HCT116 (cell line): ENCODE results near the gene MCC. TPM values are rescaled to one million over a fixed set of nuclear protein-coding genes. Genes with fewer than 3 reads are reported as not detected.

Experiments used
- ATAC-seq: fragments of 200-7000 bp; cut with Tn5 transposase; 2 replicates; pipeline ENCODE4 v1.9.1; 2020; ENCODE audit warnings: mild to moderate bottlenecking, moderate library complexity
- BruUV-seq: library from RNA; stranded (reverse); fragments of 400-500 nt; replicated peaks from 2 replicates; lab custom pipeline; 2021; lab: Mats Ljungman, UMichigan
- CTCF ChIA-PET: fragments of 300-600 bp; sonication (Branson Sonifier 250); formaldehyde crosslinking; loops from one replicate; lab custom pipeline; 2021; ENCODE audit warnings: antibody characterized with exemption; lab: Charles Lee
- POLR2A ChIA-PET: fragments of 300-600, 350-600 bp; sonication (Branson Sonifier 250); formaldehyde crosslinking; loops from one replicate; lab custom pipeline; 2021; ENCODE audit warnings: antibody characterized with exemption; lab: Charles Lee
- RAD21 ChIA-PET, 2 experiments: fragments of 300-600 bp; sonication (Branson Sonifier 250); formaldehyde crosslinking; loops; one replicate each; lab custom pipeline; 2023; ENCODE audit warnings: low total read pairs in 2 of 2; ENCODE audit not compliant: uncharacterized antibody in 2 of 2, unreplicated experiment in 2 of 2, low non-redundant PET in 1 of 2; lab: Charles Lee
- DNase-seq: peaks from one replicate; pipeline ENCODE4 v3.0.0-alpha.2; 2010; ENCODE audit warnings: low read depth, low spot score
- H2AFZ ChIP-seq: fragments of 200-600 bp; shearing (Covaris generic), sonication (generic); 2 replicates; pipeline ENCODE4 v1.6.1; 2017; ENCODE audit warnings: low read depth, mixed run types, mixed read lengths, antibody characterized with exemption, low read length; ENCODE audit not compliant: poor library complexity, severe bottlenecking
- H3K27ac ChIP-seq: 2 replicates; pipeline ENCODE4 v1.5.1; 2012; ENCODE audit warnings: low read depth, low read length
- H3K27me3 ChIP-seq: fragments of 200-600 bp; sonication (generic); 2 replicates; pipeline ENCODE4 v1.6.1; 2016; ENCODE audit warnings: mixed run types, low read length, mixed read lengths; ENCODE audit not compliant: insufficient read depth
- H3K36me3 ChIP-seq, 2 experiments: fragments of 200-500 bp in 1 of 2; fragments of 200-600 bp in 1 of 2; sonication (Bioruptor generic) in 1 of 2; sonication (generic) in 1 of 2; 2 replicates each; pipeline versions ENCODE4 v1.5.1 to v1.6.1; 2014 to 2016; ENCODE audit warnings: low read length in 2 of 2, inconsistent platforms in 1 of 2, mixed read lengths in 1 of 2, mixed run types in 1 of 2; ENCODE audit not compliant: insufficient read depth in 2 of 2, control insufficient read depth in 1 of 2
- H3K4me1 ChIP-seq, 2 experiments: fragments of 200-600 bp in 1 of 2; sonication (generic) in 1 of 2; 2 replicates each; pipeline versions ENCODE4 v1.5.1 to v1.6.1; 2012 to 2017; ENCODE audit warnings: low read length in 2 of 2, inconsistent platforms in 1 of 2, mild to moderate bottlenecking in 1 of 2, mixed read lengths in 1 of 2, mixed run types in 1 of 2, moderate library complexity in 1 of 2; ENCODE audit not compliant: insufficient read depth in 2 of 2, control insufficient read depth in 1 of 2
- H3K4me2 ChIP-seq: fragments of 200-600 bp; sonication (generic); 2 replicates; pipeline ENCODE4 v1.6.1; 2017; ENCODE audit warnings: mixed run types, low read length, mixed read lengths
- H3K4me3 ChIP-seq, 2 experiments: fragments of 200-600 bp in 1 of 2; sonication (generic) in 1 of 2; replicated peaks in 1 of 2; 2 replicates each; pipeline ENCODE4 v1.5.1; 2011 to 2016; ENCODE audit warnings: low read length in 2 of 2, control low read depth in 1 of 2, low read depth in 1 of 2, mild to moderate bottlenecking in 1 of 2, mixed read lengths in 1 of 2, mixed run types in 1 of 2
- H3K79me2 ChIP-seq: fragments of 200-600 bp; sonication (generic); 2 replicates; pipeline ENCODE4 v1.6.1; 2017; ENCODE audit warnings: mild to moderate bottlenecking, mixed run types, low read length, moderate library complexity, mixed read lengths; ENCODE audit not compliant: insufficient read depth
- H3K9ac ChIP-seq: fragments of 200-600 bp; sonication (generic); 2 replicates; pipeline ENCODE4 v1.6.1; 2016; ENCODE audit warnings: low read length, mixed read lengths
- H3K9me2 ChIP-seq: fragments of 200-600 bp; sonication (generic), shearing (Covaris generic); 2 replicates; pipeline ENCODE4 v1.6.1; 2017; ENCODE audit warnings: mixed run types, mild to moderate bottlenecking, moderate library complexity; ENCODE audit not compliant: insufficient read depth
- H3K9me3 ChIP-seq, 2 experiments: fragments of 200-500 bp in 1 of 2; fragments of 200-600 bp in 1 of 2; sonication (Bioruptor generic) in 1 of 2; sonication (generic) in 1 of 2; 2 replicates each; pipeline ENCODE4 v1.6.1; 2014 to 2017; ENCODE audit warnings: low read length in 2 of 2, mixed read lengths in 2 of 2, inconsistent platforms in 1 of 2, low read depth in 1 of 2, mild to moderate bottlenecking in 1 of 2, mixed run types in 1 of 2, moderate library complexity in 1 of 2; ENCODE audit not compliant: control insufficient read depth in 1 of 2, insufficient read depth in 1 of 2
- H4K20me1 ChIP-seq: fragments of 200-600 bp; sonication (generic), shearing (Covaris generic); 2 replicates; pipeline ENCODE4 v1.6.1; 2017; ENCODE audit warnings: mixed run types, mild to moderate bottlenecking, moderate library complexity; ENCODE audit not compliant: insufficient read depth
- ATF3 ChIP-seq: IDR thresholded peaks from 2 replicates; pipeline ENCODE4 v1.6.1; 2012
- CBX3 ChIP-seq: IDR thresholded peaks from 2 replicates; pipeline ENCODE4 v1.6.1; 2012; ENCODE audit warnings: low read depth
- ELF1 ChIP-seq: IDR thresholded peaks from 2 replicates; pipeline ENCODE4 v1.6.1; 2012; ENCODE audit warnings: low read depth, borderline replicate concordance
- JUND ChIP-seq: IDR thresholded peaks from 2 replicates; pipeline ENCODE4 v1.6.1; 2012
- REST ChIP-seq: IDR thresholded peaks from 2 replicates; pipeline ENCODE4 v1.6.1; 2012; ENCODE audit warnings: low read depth
- SP1 ChIP-seq: IDR thresholded peaks from 2 replicates; pipeline ENCODE4 v1.6.1; 2012; ENCODE audit warnings: low read depth
- YY1 ChIP-seq: IDR thresholded peaks from 2 replicates; pipeline ENCODE4 v1.6.1; 2011; ENCODE audit warnings: low read length, low read depth, moderate library complexity, mild to moderate bottlenecking; ENCODE audit not compliant: insufficient replicate concordance; ENCODE audit errors: extremely low read depth
- ZNF274 ChIP-seq: fragments of 200-500 bp; sonication (Bioruptor generic); IDR thresholded peaks from 2 replicates; pipeline ENCODE4 v1.6.1; 2014; ENCODE audit warnings: mild to moderate bottlenecking, low read depth, low read length, inconsistent platforms
- intact Hi-C: fragments of 100-400 bp; cut with micrococcal nuclease; formaldehyde crosslinking; loops from 2 replicates; pipeline ENCODE4 v1.10.0; 2022
- total RNA-seq: library from RNA; stranded (reverse); gene quantifications from one replicate; pipeline ENCODE4 v1.2.1, GENCODE V29; 2021; ENCODE audit not compliant: unreplicated experiment
- TF ChIP-seq, protein P1 (sequence below): IDR thresholded peaks from 2 replicates; pipeline ENCODE4 v1.6.1; 2011; ENCODE audit warnings: mild to moderate bottlenecking, low read length, moderate library complexity; ENCODE audit not compliant: insufficient replicate concordance; ENCODE audit errors: extremely low read depth
- TF ChIP-seq, protein P2 (sequence below), 3 experiments: fragments of 200-600 bp in 1 of 3; sonication (generic) in 1 of 3; IDR thresholded peaks in 2 of 3; conservative IDR thresholded peaks in 1 of 3; 2 replicates each; pipeline ENCODE4 v1.5.1; 2012 to 2017; ENCODE audit warnings: low read depth in 2 of 3, low read length in 2 of 3, antibody characterized with exemption in 1 of 3, borderline replicate concordance in 1 of 3, control low read depth in 1 of 3, mild to moderate bottlenecking in 1 of 3, mixed read lengths in 1 of 3, mixed run types in 1 of 3, moderate library complexity in 1 of 3; ENCODE audit not compliant: insufficient read depth in 1 of 3

The MCC gene
- total RNA-seq, 1 experiment from 2014 or later = 20.1 TPM

DNA sequence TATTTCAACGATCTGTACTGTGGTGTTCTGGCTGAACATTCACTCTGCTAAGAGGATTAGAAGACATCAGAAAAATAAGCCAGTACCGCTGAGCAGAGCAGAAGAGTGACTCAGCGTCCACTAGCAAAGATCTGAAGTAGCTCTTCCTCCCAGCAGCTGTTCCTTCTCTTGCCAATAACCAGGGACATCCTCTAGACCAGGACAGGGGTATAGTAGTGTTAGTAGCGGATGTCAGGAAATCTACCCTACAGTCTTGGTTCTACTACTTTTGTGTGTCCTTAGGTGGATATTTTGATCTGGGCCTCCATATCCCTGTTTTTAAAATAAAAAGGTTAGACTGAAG is 157.1 kb downstream of the MCC start:
- Histone ChIP-seq H4K20me1 (no peaks in the 10 kb centered on the region), H3K4me2 (peak overlapping the region; percentile 18; the same call in 1 of the 2 replicates), H3K4me3 (no peak overlapping the region), H2AFZ (peak overlapping the region; percentile 52), H3K36me3 (no peaks in the 10 kb centered on the region), H3K79me2 (no peaks in the 10 kb centered on the region), H3K27me3 (no peaks in the 10 kb centered on the region), H3K4me1 (peaks cover 0 to 11% of the 10 kb centered on the region in 2 experiments; a peak in 2 of 4 replicates), H3K9me2 (no peaks in the 10 kb centered on the region), H3K27ac (no peak overlapping the region), H3K9ac (no peak overlapping the region), H3K9me3 (no peaks in the 10 kb centered on the region)
- ATAC-seq (peak; percentile 25; the same call in 1 of the 2 replicates), DNase-seq (no peak)
- CTCF ChIA-PET = interaction anchor here (5.2 kb wide), 1 partner anchor 335 kb away, joined by 34 read pairs; no protein-coding TSS in a partner anchor
- POLR2A ChIA-PET = no interaction called here
- TF ChIP-seq ELF1 (no peak), JUND (no peak), ATF3 (no peak)
- TF ChIP-seq, protein P1, sequence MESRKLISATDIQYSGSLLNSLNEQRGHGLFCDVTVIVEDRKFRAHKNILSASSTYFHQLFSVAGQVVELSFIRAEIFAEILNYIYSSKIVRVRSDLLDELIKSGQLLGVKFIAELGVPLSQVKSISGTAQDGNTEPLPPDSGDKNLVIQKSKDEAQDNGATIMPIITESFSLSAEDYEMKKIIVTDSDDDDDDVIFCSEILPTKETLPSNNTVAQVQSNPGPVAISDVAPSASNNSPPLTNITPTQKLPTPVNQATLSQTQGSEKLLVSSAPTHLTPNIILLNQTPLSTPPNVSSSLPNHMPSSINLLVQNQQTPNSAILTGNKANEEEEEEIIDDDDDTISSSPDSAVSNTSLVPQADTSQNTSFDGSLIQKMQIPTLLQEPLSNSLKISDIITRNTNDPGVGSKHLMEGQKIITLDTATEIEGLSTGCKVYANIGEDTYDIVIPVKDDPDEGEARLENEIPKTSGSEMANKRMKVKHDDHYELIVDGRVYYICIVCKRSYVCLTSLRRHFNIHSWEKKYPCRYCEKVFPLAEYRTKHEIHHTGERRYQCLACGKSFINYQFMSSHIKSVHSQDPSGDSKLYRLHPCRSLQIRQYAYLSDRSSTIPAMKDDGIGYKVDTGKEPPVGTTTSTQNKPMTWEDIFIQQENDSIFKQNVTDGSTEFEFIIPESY = no peak
- BruUV-seq = no TSS peak
- RAD21 ChIA-PET = no interaction called here
- intact Hi-C loops = no loop called here

- CTCF ChIA-PET = interaction anchor here (0.9 to 5.2 kb wide), 2 partner anchors 125 to 334 kb away, joined by 5 to 34 read pairs; no protein-coding TSS in a partner anchor
- ATAC-seq = peak; percentile 86
- DNase-seq = peak; percentile 54
- H3K4me1 ChIP-seq = peaks cover 0 to 11% of the 10 kb centered on the region in 2 experiments; a peak in 2 of 4 replicates
- H3K27ac ChIP-seq = no peak overlapping the region
- RAD21 ChIA-PET = no interaction called here
- H3K4me2 ChIP-seq = peak overlapping the region; percentile 22; the same call in 1 of the 2 replicates
- H3K9me3 ChIP-seq = no peaks in the 10 kb centered on the region
- H3K9me2 ChIP-seq = no peaks in the 10 kb centered on the region
- H3K79me2 ChIP-seq = no peaks in the 10 kb centered on the region
- intact Hi-C loops = loop anchor here (1.0 kb wide), 3 partner anchors 124 to 334 kb away; no protein-coding TSS in a partner anchor
- no peak overlapping the region for H3K9ac ChIP-seq
- H3K27me3 ChIP-seq = no peaks in the 10 kb centered on the region
- H2AFZ ChIP-seq = peak overlapping the region; percentile 72
- H4K20me1 ChIP-seq = no peaks in the 10 kb centered on the region
- BruUV-seq = no TSS peak
- H3K4me3 ChIP-seq = no peak overlapping the region
- POLR2A ChIA-PET = no interaction called here
- no peaks in the 10 kb centered on the region for H3K36me3 ChIP-seq
- no peak for TF ChIP-seq ZNF274
- TF ChIP-seq SP1 = 0 out of 2 replicates have a peak, but pooled peaks have one; percentile 9
- TF ChIP-seq CBX3 = no peak
- TF ChIP-seq REST = no peak
- TF ChIP-seq, protein P2, sequence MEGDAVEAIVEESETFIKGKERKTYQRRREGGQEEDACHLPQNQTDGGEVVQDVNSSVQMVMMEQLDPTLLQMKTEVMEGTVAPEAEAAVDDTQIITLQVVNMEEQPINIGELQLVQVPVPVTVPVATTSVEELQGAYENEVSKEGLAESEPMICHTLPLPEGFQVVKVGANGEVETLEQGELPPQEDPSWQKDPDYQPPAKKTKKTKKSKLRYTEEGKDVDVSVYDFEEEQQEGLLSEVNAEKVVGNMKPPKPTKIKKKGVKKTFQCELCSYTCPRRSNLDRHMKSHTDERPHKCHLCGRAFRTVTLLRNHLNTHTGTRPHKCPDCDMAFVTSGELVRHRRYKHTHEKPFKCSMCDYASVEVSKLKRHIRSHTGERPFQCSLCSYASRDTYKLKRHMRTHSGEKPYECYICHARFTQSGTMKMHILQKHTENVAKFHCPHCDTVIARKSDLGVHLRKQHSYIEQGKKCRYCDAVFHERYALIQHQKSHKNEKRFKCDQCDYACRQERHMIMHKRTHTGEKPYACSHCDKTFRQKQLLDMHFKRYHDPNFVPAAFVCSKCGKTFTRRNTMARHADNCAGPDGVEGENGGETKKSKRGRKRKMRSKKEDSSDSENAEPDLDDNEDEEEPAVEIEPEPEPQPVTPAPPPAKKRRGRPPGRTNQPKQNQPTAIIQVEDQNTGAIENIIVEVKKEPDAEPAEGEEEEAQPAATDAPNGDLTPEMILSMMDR (IDR thresholded peaks at IDR 0.05 in 2 of 3, conservative IDR thresholded peaks at IDR 0.05 in 1 of 3; ENCODE audit: borderline replicate concordance in 1 of 3, insufficient read depth in 1 of 3, low read depth in 2 of 3, low read length in 2 of 3) = peak; percentile 50 to 88 (median 76); a peak in 5 of 6 replicates
- no peak for TF ChIP-seq YY1
Observed at GRCh38 chr5:113330533-113331208, 157.6 kb downstream of the MCC start.
